NCI-H146 treated with DMSO at 0.1 percent for 48 hours (cell line): Measurements from ENCODE around the gene OR6T1.

Experiments
- DNase-seq: peaks from one replicate; lab custom pipeline; 2025; ENCODE audit not compliant: unreplicated experiment; lab: John Stamatoyannopoulos, UW

Gene OR6T1, protein sequence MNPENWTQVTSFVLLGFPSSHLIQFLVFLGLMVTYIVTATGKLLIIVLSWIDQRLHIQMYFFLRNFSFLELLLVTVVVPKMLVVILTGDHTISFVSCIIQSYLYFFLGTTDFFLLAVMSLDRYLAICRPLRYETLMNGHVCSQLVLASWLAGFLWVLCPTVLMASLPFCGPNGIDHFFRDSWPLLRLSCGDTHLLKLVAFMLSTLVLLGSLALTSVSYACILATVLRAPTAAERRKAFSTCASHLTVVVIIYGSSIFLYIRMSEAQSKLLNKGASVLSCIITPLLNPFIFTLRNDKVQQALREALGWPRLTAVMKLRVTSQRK

DNA sequence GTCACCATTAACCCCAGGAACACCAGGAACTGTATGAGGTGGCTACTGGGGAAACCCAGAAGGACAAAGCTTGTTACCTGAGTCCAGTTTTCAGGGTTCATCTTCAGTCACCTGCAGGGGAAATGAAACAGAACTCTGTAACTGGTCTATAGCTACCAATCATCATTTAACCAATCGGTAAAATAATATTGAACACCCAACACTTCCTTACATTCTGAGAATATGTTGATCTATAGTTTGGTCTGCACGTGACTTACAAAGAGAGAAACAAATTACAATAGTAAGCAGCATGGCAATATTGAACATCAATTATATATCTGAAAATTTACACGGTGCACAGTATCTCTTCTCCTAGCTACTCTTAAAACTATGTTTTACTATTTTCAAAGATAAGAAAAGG lies at the start of gene OR6T1:
TSS of gene OR6T1 (minus strand) at position 101 of the 400 bp plus-strand sequence. CDS start at position 101, 0 bp downstream.
- DNase-seq: no peak

DNA sequence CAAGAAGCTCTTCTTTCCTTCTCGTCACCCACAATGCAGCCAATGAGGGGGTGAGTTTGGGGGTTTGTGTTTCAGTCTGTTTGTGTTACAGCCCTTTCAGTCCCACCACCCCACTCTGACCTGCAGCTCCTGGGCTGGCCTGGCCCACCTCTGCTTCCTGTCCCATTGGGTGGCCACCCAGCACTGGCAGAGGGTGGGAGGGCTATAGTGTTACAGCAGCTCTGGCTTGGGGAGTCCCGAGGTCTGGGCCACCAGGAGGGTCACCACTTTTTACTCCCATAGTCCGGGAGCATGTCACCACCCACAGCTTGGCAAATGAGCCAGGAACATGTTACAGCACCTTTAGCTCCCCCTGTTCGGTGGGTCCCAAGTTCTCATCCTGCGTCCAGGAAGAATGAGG lies 35.7 kb upstream of the OR6T1 start:
- DNase-seq: no peak

DNA sequence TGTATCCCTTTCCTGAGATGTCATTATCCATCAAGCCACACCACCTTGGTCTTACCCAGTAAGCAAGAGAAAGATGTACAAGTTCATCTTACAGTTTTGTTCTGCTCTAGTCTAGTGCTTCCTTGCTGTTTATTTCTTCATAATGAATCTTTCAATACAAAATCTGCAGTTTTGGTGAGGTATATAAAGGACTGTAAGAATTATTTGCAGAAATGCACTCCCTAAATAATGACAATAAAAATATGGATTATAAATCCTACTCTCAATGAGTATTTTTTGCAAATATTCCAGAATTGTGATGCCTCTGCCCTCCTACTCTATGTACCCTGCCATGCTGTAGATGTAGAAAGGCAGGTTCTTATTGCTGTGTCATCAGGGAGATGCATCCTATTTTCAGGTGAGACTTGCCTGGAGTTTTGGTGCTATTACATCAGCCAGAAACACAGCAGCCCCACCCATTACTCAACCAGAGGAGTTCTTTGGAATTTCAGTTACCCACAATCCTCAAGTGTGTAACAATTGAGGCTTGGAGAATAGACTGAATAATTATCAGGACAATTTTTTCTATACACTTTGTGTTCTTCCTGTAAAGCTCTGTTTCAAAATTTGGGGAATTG lies 34.2 kb upstream of the OR6T1 start, which contains the start of gene OR10S1:
TSS of gene OR10S1 (minus strand) at position 51 of the 617 bp plus-strand sequence. CDS start 117 bp downstream, outside the sequence.
- DNase-seq: no peak

DNA sequence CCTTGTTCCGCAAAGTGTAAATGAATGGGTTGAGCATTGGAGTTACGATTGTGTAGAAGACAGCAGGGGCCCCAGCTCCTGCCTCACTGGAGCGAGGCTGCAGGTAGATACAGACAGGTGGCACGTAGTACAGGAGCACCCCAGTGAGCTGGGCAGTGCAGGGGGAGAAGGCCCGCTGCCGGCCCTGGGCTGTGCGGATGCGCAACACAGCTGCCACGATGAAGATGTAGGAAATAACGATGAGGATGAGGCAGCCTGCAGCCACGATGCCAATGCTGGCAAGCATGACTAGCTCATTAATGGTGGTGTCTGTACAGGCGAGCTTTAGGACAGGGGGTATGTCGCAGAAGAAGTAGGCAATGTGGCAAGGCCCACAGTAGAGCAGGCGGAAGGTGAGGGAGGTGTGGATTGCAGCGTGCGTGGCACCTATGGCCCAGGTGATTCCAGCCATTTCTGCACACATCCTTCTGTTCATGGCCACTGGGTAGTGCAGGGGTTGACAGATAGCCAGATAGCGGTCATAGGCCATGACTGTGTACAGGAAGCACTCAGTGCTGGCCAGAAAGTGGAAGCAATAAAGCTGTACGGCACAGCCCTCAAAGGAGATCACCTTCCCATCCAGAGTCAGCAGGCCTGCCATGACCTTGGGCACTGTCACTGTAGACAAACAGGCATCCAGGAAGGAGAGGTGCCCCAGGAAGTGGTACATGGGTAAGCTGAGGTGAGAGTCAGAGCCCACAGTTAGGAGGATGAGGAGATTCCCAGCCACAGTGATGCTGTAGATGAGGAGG lies 33.3 kb upstream of the OR6T1 start:
- DNase-seq: no peak

DNA sequence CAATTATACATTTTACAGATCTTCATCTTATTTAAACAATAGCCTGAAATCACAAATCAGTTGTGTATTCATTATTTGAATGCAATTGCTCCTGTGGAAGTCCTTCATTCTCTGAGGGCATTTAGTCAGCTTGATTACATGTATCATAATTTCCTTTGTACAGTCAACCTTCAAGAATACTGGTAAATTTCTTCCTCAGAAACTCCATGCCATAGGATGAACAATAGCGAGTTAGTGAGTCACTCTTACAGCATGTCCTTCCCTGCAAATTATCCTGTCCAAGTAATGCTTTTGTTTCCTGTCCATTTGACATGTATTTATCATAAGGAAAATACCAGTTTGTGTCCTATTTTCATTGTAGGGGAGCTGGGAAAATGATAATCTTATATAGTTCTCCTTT lies 30.2 kb upstream of the OR6T1 start:
- DNase-seq: no peak

DNA sequence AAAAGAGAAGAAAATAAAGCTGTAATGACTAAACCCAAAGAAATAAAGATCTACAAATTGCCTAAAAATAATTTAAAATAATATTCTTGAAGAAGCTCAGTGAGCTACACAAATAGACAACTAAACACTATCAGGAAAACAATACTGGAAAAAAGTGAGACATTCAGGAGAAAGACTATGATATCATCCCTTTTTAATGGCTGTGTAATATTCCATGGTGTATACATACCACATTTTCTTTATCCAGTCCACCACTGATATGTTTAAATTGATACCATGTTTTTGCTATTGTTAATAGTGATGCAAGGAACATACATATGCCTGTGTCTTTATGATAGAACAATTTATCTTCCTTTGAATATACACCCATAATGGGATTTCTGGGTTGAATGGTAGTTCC lies 13.1 kb upstream of the OR6T1 start:
- no peak for DNase-seq

DNA sequence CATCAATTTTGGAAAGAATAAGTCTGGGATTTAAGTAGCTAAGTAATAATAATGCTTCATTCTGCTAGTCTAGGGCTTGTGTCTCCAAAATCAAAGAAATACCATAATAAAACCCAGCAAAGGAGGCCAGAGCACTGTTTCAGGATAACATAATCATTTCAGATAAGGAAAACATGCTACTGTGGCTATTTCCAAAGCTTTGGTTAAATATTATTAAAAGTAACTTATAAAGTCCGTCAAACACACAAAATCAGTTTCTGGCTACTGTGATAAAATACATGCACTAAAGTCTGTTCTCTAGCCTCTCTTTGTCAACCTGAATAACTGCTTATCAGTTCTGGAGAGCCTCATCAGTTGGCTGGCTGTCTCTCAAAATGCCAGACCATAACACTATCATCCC lies 1.5 kb upstream of the OR6T1 start:
- no peak for DNase-seq

DNA sequence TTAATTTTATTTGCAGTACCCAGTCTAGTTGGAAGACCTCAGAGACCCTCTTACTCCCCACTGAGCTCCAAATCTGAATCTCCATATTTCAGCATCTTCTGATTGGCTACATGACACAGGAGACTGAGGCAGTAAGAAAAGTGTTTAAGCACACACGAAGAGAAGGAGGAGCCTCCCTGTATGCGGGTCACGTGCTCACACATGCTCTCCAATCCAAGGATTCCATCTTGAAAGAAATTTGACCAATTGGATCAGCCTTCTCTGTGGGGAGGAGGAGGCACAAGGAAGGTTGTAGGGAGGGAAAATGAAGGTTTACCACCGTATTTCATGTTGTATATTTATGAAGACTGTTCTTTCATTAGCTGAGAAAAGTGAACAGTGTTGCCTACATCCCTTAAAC lies 1.2 kb downstream of the OR6T1 start:
- no peak for DNase-seq

DNA sequence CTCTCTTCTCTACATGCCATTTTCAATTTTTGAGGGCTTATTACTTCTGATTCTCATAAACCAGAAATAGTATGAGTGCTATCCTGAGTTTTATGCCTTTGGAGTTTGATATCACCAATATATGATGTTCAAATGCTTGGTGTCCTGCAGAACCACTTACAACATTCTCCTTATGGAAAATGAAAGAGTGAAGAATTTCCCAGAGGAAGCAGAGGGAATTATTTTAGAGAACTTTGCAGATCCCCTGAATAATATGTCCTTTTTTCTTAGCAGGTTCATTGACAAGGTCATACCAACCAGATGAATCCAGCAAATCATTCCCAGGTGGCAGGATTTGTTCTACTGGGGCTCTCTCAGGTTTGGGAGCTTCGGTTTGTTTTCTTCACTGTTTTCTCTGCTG lies 4.3 kb downstream of the OR6T1 start, which contains the start of gene OR4D5:
TSS of gene OR4D5 (plus strand) at position 301 of the 400 bp plus-strand sequence. CDS start at position 301, 0 bp downstream.
- no peak for DNase-seq

DNA sequence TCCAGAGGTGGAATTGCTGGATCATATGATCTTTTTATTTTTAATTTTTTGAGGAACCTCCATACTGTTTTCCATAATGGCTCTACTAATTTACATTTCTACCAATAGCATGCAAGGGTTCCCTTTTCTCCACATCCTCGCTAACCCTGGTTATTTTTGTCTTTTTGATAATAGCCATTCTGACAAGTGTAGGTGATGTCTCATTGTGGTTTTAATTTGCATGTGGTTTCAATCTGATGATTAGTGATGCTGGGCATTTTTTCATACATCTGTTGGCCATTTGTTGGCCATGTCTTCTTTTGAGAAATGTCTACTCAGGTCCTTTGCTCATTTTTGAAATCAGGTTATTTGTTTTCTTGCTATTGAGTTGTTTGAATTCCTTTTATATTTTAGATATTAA lies 19.6 kb downstream of the OR6T1 start:
- DNase-seq: no peak

DNA sequence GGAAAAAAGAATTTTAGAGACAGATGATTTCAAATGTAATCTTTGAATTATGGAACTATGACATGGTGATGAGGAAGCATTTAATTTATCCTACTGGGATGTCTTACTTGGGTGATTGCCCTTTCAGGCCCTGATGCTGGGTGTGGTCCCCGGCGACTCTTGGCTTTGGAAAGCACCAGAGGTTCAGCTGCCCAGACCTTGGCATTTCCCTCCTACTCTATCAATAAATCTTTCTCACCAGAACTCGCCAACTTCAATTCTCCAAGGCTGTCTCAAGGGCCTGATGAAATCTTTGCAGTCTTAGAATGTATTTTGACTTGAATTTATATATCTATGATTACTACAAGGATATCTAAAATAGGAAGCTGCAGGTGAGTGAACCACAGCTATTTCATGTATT lies 22.7 kb downstream of the OR6T1 start:
- no peak for DNase-seq

DNA sequence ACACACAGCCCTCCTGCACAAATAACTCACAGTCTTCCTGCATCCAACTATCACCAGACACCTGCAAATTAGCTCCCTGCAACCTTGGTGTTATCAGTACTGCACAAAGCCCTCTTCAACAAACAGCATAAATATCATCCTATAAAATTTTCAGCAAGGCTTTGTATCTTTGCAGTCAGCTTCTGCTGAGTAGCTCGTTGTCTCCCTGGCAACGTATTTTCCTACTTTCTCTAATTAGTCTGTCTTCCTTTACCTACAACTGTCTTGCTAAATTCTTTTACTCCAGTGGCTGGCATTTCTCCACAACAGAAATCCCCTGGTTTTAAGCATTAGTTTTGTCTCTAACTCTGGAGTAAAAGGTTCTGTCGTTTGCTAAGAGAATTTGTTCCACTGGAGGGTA lies 37.8 kb downstream of the OR6T1 start:
- DNase-seq: no peak

DNA sequence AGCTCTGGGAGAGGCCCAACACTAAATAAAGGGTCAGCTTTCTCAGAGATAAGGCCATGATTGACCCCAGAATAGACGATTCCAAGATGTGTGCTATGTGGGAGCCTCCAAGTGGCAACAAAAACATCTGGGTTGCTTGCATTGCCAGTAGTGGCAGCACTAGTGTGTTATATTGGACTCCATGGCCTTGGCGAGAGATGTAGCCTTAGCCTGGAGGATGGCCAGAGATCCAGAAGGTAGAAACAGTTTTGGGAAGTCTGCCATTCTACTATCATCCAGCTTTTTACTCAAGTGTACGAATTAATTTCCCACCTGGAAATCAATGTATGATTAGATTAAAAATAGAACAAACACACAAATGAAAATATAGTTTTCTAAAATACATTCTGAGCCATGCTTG lies 38.7 kb downstream of the OR6T1 start:
- DNase-seq: no peak

DNA sequence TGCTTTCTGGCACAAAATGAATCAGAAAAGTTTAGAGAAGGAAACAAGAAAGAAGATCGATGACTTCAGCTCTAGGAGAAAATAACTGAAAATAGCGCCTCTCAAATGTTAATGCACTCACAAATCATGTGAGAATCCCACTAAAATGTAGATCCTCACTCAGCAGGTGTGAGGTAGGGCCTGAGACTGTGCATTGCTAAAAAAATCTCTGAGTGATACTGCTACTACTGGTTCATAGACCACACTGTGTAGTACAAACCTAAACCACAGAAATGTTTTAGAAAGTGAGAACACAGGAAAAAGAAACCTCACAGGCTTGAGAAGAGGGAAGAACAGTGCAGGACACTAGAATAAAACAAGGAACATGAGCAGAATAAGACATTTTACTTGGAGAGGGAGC lies 39.7 kb downstream of the OR6T1 start:
- no peak for DNase-seq

DNA sequence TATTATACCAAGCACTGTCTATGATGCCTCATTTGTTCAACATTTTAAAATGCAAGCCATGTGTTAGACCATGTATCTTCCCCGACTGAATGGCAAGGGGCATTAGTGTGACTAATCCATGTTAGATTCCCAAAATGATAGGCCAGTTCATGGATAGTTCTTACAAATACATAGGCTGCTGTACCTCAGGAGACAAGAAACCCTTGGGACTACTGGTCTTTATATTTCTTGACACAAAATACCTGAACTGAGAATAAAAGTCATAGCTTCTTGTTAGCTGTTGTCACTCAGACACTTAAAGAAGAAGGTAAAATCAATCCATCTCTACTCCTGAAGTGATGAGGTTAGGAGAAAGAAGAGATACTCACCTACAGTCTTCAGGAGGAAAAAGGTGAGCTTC lies 41.8 kb downstream of the OR6T1 start, which contains the start of gene OR8D4:
TSS of gene OR8D4 (plus strand) at position 301 of the 400 bp plus-strand sequence. CDS start 4,265 bp downstream, outside the sequence.
- no peak for DNase-seq

DNA sequence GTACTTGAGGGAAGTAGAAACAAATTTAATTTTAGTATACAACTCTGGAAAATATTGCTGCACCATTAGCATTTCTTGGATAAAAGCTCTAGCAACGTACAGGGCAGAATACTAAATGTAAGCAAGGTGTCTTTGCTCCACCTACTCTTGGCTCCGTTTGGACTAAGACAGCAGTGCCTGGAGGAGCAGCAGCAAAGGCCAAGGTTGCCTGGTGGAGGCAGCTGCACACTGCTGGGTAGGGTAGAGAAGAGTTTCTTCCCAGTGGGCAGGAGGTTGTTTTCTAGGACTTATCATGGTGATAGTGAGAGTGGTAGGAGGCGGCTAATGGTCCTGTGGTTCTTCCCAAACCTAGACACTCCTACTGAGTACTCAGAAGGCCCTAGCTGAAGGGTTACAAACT lies 43.8 kb downstream of the OR6T1 start:
- DNase-seq: no peak
